GM12891 (cell line): ENCODE measurements around the gene PCK2.
A peak's percentile ranks its signal among the peaks of the same experiment; 100 is the strongest.

Experiments used
- DNase-seq: peaks from one replicate; pipeline ENCODE4 v3.0.0; 2011; ENCODE audit warnings: low spot score; ENCODE audit not compliant: insufficient read length
- FAIRE-seq: peaks from 2 replicates; lab custom pipeline; 2011; peaks lifted over from hg19 to GRCh38; lab: Jason Lieb, UNC
- PAX5 ChIP-seq: IDR thresholded peaks from 2 replicates; pipeline ENCODE4 v1.6.1; 2011; ENCODE audit warnings: low read length, moderate library complexity, mild to moderate bottlenecking; ENCODE audit not compliant: insufficient read depth, severe bottlenecking
- POLR2A ChIP-seq: IDR thresholded peaks from 2 replicates; pipeline ENCODE4 v1.6.1; 2011; ENCODE audit warnings: low read depth, low read length, control low read depth
- POLR2AphosphoS5 ChIP-seq: IDR thresholded peaks from 2 replicates; pipeline ENCODE4 v1.6.1; 2011; ENCODE audit warnings: low read depth, low read length, control low read depth
- POU2F2 ChIP-seq: IDR thresholded peaks from 2 replicates; pipeline ENCODE4 v1.6.1; 2011; ENCODE audit warnings: low read depth, mild to moderate bottlenecking, control low read depth, low read length, moderate library complexity
- SPI1 ChIP-seq: IDR thresholded peaks from 2 replicates; pipeline ENCODE4 v1.6.1; 2011; ENCODE audit warnings: low read depth, low read length, control low read depth
- TAF1 ChIP-seq: IDR thresholded peaks from 2 replicates; pipeline ENCODE4 v1.6.1; 2011; ENCODE audit warnings: low read depth, low read length, control low read depth

Gene PCK2

GRCh38 chr14:24055971-24056799, 37.9 kb upstream of the PCK2 start:
- DNase-seq, result peak; percentile 3
- TF ChIP-seq SPI1, result no peak
- TF ChIP-seq TAF1, result no peak
- no peak for TF ChIP-seq POLR2A
- TF ChIP-seq POU2F2, result no peak
- no peak for TF ChIP-seq POLR2AphosphoS5
- TF ChIP-seq PAX5, result no peak
- no peak for FAIRE-seq

- no peak for FAIRE-seq
- peak; percentile 10 for DNase-seq
These were observed 37.3 kb upstream of the PCK2 start for GRCh38 chr14:24056800-24057184.

DNA sequence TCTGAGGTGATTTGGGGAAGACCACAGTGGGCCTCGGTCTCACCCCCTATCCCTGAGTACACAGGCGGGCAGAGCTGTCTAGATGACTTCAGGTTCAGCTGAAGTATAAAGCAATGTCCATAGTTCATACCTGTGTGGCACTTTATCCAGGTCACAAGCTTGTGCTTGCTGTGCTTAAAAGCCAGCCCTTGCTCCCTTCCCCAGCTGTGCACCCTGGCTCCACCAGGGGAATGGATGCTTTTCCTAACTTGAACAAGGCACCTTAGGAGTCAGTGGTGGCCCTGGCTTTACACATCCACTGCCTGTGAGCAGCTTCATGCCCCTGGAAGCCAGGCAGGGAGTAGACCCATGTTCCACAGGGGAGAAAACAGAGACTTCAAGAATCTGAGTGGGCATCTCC, 36.8 kb upstream of the PCK2 start:
- TF ChIP-seq POLR2A, result no peak
- TF ChIP-seq PAX5, result no peak
- no peak for TF ChIP-seq POU2F2
- no peak for TF ChIP-seq TAF1
- TF ChIP-seq POLR2AphosphoS5, result no peak
- no peak for TF ChIP-seq SPI1
- FAIRE-seq (no peak), DNase-seq (peak; percentile 12)

More at GRCh38 chr14:24056800-24057184, 37.3 kb upstream of the PCK2 start:
- TF ChIP-seq POLR2A (no peak), PAX5 (no peak), POLR2AphosphoS5 (no peak), POU2F2 (no peak)

DNA sequence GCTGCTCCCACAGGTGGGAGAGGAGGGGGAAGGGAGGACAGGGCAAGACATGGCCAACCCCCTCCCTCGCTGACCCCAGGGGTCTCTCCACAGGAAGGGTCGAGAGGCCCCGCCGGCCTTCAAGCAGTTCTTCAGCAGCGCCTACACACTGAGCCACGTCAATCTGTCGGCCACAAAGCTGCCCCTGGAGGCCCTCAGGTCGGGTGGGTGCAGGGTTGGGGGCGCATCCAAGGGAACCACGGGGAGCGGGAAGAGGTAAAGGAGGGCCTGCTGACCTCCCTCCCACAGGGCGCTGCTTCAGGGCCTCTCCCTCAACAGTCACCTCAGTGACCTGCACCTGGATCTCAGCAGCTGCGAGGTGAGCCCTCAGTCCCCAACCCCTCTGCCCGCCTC, 36.2 kb upstream of the PCK2 start:
- no peak for FAIRE-seq
- TF ChIP-seq POLR2A (no peak), POLR2AphosphoS5 (no peak), POU2F2 (no peak), PAX5 (no peak), SPI1 (no peak), TAF1 (no peak)
- DNase-seq, result no peak

DNA sequence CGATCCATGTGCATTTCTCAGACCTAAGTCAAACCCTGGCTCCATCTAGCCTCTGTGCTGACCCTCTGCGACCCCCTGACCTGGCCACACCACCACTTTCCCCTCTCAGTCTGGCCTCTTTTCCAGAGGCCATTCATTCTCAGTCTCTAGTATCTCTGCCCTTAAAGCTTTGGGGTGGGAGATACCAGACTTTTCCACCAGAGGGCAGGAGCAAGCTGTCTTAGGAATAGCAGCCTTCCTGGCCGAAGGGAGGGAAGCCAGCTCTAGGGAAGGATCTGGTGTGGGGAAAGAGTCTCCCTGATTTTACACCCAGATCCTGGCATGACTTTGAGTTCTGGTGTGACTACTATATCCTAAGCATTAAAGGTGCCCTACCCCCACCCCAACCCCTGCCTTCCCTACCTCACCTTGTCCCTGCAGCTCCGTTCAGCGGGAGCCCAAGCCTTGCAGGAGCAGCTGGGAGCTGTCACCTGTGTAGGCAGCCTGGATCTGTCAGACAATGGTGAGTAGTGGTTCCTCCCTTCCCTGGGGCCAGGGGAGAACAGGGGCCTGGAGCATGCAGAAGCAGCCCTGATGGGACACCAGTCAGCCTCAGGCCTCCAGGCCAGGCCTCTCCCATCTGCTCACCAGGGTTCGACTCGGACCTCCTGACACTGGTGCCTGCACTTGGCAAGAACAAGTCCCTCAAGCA, 35.7 kb upstream of the PCK2 start:
- FAIRE-seq (peak; percentile 80), DNase-seq (peak; percentile 84)
- no peak for TF ChIP-seq SPI1
- TF ChIP-seq POLR2A, result no peak
- TF ChIP-seq TAF1, result no peak
- no peak for TF ChIP-seq PAX5
- no peak for TF ChIP-seq POLR2AphosphoS5
- TF ChIP-seq POU2F2, result no peak

DNA sequence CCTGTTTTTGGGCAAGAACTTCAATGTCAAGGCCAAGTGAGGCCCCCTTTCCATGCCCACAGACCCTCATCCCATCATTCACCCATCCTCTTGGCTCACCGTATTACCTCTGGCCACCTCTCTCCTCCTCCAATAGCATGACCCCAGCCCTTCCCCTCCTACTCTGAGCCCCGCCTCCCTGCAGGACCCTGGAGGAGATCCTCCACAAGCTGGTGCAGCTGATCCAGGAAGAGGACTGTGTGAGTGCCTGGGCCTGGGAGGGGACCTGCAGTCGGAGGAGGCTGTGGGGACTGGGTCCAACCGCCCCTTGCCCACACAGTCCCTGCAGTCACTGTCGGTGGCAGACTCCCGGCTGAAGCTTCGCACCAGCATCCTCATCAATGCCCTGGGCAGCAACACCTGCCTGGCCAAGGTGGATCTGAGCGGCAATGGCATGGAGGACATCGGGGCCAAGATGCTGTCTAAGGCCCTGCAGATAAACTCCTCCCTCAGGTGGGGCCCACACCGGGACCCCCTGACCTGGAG, 35.1 kb upstream of the PCK2 start:
- TF ChIP-seq TAF1 (no peak), PAX5 (no peak), POLR2A (no peak), SPI1 (no peak), POU2F2 (no peak), POLR2AphosphoS5 (no peak)
- FAIRE-seq (no peak), DNase-seq (no peak)

- FAIRE-seq (no peak), DNase-seq (no peak)
- TF ChIP-seq POU2F2, result no peak
- no peak for TF ChIP-seq TAF1
- TF ChIP-seq POLR2AphosphoS5, result no peak
- no peak for TF ChIP-seq SPI1
- no peak for TF ChIP-seq PAX5
- TF ChIP-seq POLR2A, result no peak
These were observed 34.2 kb upstream of the PCK2 start for GRCh38 chr14:24059841-24060388.

GRCh38 chr14:24060443-24060842, 33.7 kb upstream of the PCK2 start:
- DNase-seq (no peak), FAIRE-seq (no peak)
- no peak for TF ChIP-seq POU2F2
- no peak for TF ChIP-seq SPI1
- TF ChIP-seq POLR2AphosphoS5, result no peak
- no peak for TF ChIP-seq TAF1
- TF ChIP-seq PAX5, result no peak
- TF ChIP-seq POLR2A, result no peak
